AG09319 (cell line): ENCODE data around the gene COTL1.

Experiments
- DNase-seq: peaks from one replicate; pipeline ENCODE4 v3.0.0-alpha.2; 2010; ENCODE audit warnings: low read depth; ENCODE audit errors: extremely low read depth
- TF ChIP-seq, protein P1 (sequence below): IDR thresholded peaks from 2 replicates; pipeline ENCODE4 v1.5.1; 2011; ENCODE audit warnings: low read depth, mild to moderate bottlenecking, inconsistent platforms, low read length, moderate library complexity

The COTL1 gene

DNA sequence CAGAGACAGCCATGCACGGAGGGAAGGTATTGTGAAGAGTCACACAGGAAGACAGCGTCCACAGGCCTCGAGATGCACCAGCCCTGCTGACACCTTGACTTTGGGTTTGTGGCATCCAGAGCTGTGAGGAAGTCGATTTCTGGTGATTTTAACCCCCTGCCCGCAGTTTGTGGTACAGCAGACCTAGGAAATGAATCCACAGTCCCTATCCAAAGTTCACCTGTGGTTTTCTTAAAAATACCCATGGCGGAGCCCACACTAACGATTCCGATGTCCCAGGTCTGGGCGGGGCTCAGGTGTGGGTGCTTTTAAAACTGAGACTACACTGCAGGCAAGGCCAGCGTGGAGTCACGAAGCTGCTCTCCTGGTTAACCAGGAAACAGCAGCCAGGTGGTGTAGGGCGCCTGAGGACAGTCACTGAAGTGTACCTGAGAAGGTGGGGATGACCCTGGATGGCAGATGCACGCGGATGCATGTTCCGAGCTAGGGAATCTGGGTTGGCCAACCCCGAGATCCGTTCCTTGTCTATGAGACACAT lies 99.0 kb downstream of the COTL1 start:
- TF ChIP-seq, protein P1, sequence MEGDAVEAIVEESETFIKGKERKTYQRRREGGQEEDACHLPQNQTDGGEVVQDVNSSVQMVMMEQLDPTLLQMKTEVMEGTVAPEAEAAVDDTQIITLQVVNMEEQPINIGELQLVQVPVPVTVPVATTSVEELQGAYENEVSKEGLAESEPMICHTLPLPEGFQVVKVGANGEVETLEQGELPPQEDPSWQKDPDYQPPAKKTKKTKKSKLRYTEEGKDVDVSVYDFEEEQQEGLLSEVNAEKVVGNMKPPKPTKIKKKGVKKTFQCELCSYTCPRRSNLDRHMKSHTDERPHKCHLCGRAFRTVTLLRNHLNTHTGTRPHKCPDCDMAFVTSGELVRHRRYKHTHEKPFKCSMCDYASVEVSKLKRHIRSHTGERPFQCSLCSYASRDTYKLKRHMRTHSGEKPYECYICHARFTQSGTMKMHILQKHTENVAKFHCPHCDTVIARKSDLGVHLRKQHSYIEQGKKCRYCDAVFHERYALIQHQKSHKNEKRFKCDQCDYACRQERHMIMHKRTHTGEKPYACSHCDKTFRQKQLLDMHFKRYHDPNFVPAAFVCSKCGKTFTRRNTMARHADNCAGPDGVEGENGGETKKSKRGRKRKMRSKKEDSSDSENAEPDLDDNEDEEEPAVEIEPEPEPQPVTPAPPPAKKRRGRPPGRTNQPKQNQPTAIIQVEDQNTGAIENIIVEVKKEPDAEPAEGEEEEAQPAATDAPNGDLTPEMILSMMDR: no peak
- no peak for DNase-seq

DNA sequence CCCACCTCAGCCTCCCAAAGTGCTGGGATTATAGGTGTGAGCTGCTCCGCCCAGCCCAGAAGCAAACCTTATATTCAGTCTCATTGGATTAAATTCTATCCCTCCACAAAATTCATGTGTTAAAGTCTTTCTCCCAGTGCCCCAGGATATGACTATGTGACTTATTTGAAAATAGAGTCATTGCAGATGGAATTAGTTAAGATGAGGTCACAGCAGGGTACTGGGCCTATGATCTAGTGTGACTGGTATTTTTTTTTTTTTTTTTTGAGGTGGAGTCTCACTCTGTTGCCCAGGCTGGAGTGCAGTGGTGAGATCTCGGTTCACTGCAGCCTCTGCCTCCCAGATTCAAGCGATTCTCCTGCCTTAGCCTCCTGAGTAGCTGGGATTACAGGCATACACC lies 99.7 kb downstream of the COTL1 start:
- DNase-seq: peak; percentile 56

DNA sequence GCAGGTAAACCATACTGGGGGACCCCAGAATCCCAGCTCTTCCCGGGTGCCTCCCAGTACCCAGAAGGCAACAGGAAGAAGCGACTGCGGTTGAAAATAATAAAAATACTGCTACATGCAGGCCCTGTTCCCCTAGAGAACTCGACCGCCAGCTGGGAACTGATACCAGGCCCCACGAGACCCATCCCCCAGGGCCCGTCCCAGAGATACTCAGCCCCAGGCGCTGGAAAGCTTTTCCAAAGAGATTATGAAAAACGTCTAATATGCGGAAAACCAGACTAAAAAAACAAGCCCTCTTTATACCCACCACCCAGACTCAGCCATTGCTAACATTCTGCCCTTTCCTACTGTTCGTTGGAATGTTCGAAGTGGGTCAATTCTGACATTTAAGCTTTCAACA lies 100.5 kb downstream of the COTL1 start:
- TF ChIP-seq, protein P1: no peak
- DNase-seq: no peak
